ENCODE measurements around the gene ERBB2.

The ERBB2 gene

GRCh38 chr17:39672522-39673334 is 27.1 kb upstream of the ERBB2 start:
- H3K4me3 ChIP-seq (ENCODE audit: low read depth in 1 of 2, low read length in 2 of 2) = no peak overlapping the region
- H3K9me3 ChIP-seq (ENCODE audit: control insufficient read depth in 1 of 2, low read length in 2 of 2) = no peaks in the 10 kb centered on the region
- H3K27ac ChIP-seq (ENCODE audit: low read depth, low read length) = no peak overlapping the region
- no peaks in the 10 kb centered on the region for H3K36me3 ChIP-seq (ENCODE audit: control insufficient read depth in 1 of 2, insufficient read depth in 2 of 2, low read length in 2 of 2)
- peaks cover 50 to 59% of the 10 kb centered on the region in 2 donors for H3K4me1 ChIP-seq (ENCODE audit: control insufficient read depth in 1 of 2, insufficient read depth in 2 of 2, low read length in 2 of 2)
- H3K27me3 ChIP-seq (ENCODE audit: control insufficient read depth in 1 of 2, insufficient read depth in 2 of 2, low read length in 2 of 2) = peaks cover 7 to 15% of the 10 kb centered on the region in 2 donors
- H3K9ac ChIP-seq (ENCODE audit: low read depth in 1 of 2, low read length in 2 of 2) = no peak overlapping the region

GRCh38 chr17:39673335-39674081 is 26.4 kb upstream of the ERBB2 start:
- H3K9me3 ChIP-seq (ENCODE audit: control insufficient read depth in 1 of 2, low read length in 2 of 2) = no peaks in the 10 kb centered on the region
- H3K4me1 ChIP-seq (ENCODE audit: control insufficient read depth in 1 of 2, insufficient read depth in 2 of 2, low read length in 2 of 2) = peaks cover 57 to 64% of the 10 kb centered on the region in 2 donors
- H3K4me3 ChIP-seq (ENCODE audit: low read depth in 1 of 2, low read length in 2 of 2) = no peak overlapping the region
- H3K36me3 ChIP-seq (ENCODE audit: control insufficient read depth in 1 of 2, insufficient read depth in 2 of 2, low read length in 2 of 2) = no peaks in the 10 kb centered on the region
- peaks cover 7 to 15% of the 10 kb centered on the region in 2 donors for H3K27me3 ChIP-seq (ENCODE audit: control insufficient read depth in 1 of 2, insufficient read depth in 2 of 2, low read length in 2 of 2)
- H3K27ac ChIP-seq (ENCODE audit: low read depth, low read length) = no peak overlapping the region
- no peak overlapping the region for H3K9ac ChIP-seq (ENCODE audit: low read depth in 1 of 2, low read length in 2 of 2)

- Histone ChIP-seq H3K4me3 (ENCODE audit: low read depth in 1 of 2, low read length in 2 of 2) (no peak overlapping the region), H3K36me3 (ENCODE audit: control insufficient read depth in 1 of 2, insufficient read depth in 2 of 2, low read length in 2 of 2) (no peaks in the 10 kb centered on the region), H3K9me3 (ENCODE audit: control insufficient read depth in 1 of 2, low read length in 2 of 2) (no peaks in the 10 kb centered on the region), H3K27ac (ENCODE audit: low read depth, low read length) (peak overlapping the region; percentile 43), H3K27me3 (ENCODE audit: control insufficient read depth in 1 of 2, insufficient read depth in 2 of 2, low read length in 2 of 2) (peaks cover 7 to 15% of the 10 kb centered on the region in 2 donors), H3K4me1 (ENCODE audit: control insufficient read depth in 1 of 2, insufficient read depth in 2 of 2, low read length in 2 of 2) (peaks cover 64 to 68% of the 10 kb centered on the region in 2 donors), H3K9ac (ENCODE audit: low read depth in 1 of 2, low read length in 2 of 2) (no peak overlapping the region)
Measured at GRCh38 chr17:39674179-39674578, 25.7 kb upstream of the ERBB2 start.

GRCh38 chr17:39674702-39675389 is 25.0 kb upstream of the ERBB2 start:
- Histone ChIP-seq H3K9me3 (ENCODE audit: control insufficient read depth in 1 of 2, low read length in 2 of 2) (no peaks in the 10 kb centered on the region), H3K9ac (ENCODE audit: low read depth in 1 of 2, low read length in 2 of 2) (peak overlapping the region in 1 of 2 donors; percentile 33), H3K4me1 (ENCODE audit: control insufficient read depth in 1 of 2, insufficient read depth in 2 of 2, low read length in 2 of 2) (peaks cover 71 to 74% of the 10 kb centered on the region in 2 donors), H3K4me3 (ENCODE audit: low read depth in 1 of 2, low read length in 2 of 2) (no peak overlapping the region), H3K36me3 (ENCODE audit: control insufficient read depth in 1 of 2, insufficient read depth in 2 of 2, low read length in 2 of 2) (no peaks in the 10 kb centered on the region), H3K27ac (ENCODE audit: low read depth, low read length) (peak overlapping the region; percentile 43), H3K27me3 (ENCODE audit: control insufficient read depth in 1 of 2, insufficient read depth in 2 of 2, low read length in 2 of 2) (peaks cover 7 to 15% of the 10 kb centered on the region in 2 donors)

- peaks cover 7 to 15% of the 10 kb centered on the region in 2 donors for H3K27me3 ChIP-seq (ENCODE audit: control insufficient read depth in 1 of 2, insufficient read depth in 2 of 2, low read length in 2 of 2)
- H3K4me3 ChIP-seq (ENCODE audit: low read depth in 1 of 2, low read length in 2 of 2) = no peak overlapping the region
- peak overlapping the region; percentile 36 for H3K27ac ChIP-seq (ENCODE audit: low read depth, low read length)
- peaks cover 78 to 81% of the 10 kb centered on the region in 2 donors for H3K4me1 ChIP-seq (ENCODE audit: control insufficient read depth in 1 of 2, insufficient read depth in 2 of 2, low read length in 2 of 2)
- no peaks in the 10 kb centered on the region for H3K9me3 ChIP-seq (ENCODE audit: control insufficient read depth in 1 of 2, low read length in 2 of 2)
- H3K36me3 ChIP-seq (ENCODE audit: control insufficient read depth in 1 of 2, insufficient read depth in 2 of 2, low read length in 2 of 2) = no peaks in the 10 kb centered on the region
- H3K9ac ChIP-seq (ENCODE audit: low read depth in 1 of 2, low read length in 2 of 2) = peak overlapping the region; percentile 26 to 33
Measured at GRCh38 chr17:39675390-39676082, 24.3 kb upstream of the ERBB2 start.

- Histone ChIP-seq H3K9me3 (ENCODE audit: control insufficient read depth in 1 of 2, low read length in 2 of 2) (no peaks in the 10 kb centered on the region), H3K4me3 (ENCODE audit: low read depth in 1 of 2, low read length in 2 of 2) (no peak overlapping the region), H3K36me3 (ENCODE audit: control insufficient read depth in 1 of 2, insufficient read depth in 2 of 2, low read length in 2 of 2) (peaks cover 0 to 5% of the 10 kb centered on the region in 2 donors), H3K27ac (ENCODE audit: low read depth, low read length) (peak overlapping the region; percentile 36), H3K9ac (ENCODE audit: low read depth in 1 of 2, low read length in 2 of 2) (peak overlapping the region; percentile 26 to 33), H3K27me3 (ENCODE audit: control insufficient read depth in 1 of 2, insufficient read depth in 2 of 2, low read length in 2 of 2) (peaks cover 7 to 10% of the 10 kb centered on the region in 2 donors), H3K4me1 (ENCODE audit: control insufficient read depth in 1 of 2, insufficient read depth in 2 of 2, low read length in 2 of 2) (peaks cover 75 to 81% of the 10 kb centered on the region in 2 donors)
Measured at GRCh38 chr17:39676198-39676819, 23.6 kb upstream of the ERBB2 start.

- H3K4me3 ChIP-seq (ENCODE audit: low read depth in 1 of 2, low read length in 2 of 2) = no peak overlapping the region
- peaks cover 68 to 73% of the 10 kb centered on the region in 2 donors for H3K4me1 ChIP-seq (ENCODE audit: control insufficient read depth in 1 of 2, insufficient read depth in 2 of 2, low read length in 2 of 2)
- H3K36me3 ChIP-seq (ENCODE audit: control insufficient read depth in 1 of 2, insufficient read depth in 2 of 2, low read length in 2 of 2) = peaks cover 0 to 5% of the 10 kb centered on the region in 2 donors
- H3K27me3 ChIP-seq (ENCODE audit: control insufficient read depth in 1 of 2, insufficient read depth in 2 of 2, low read length in 2 of 2) = peaks cover 0 to 4% of the 10 kb centered on the region in 2 donors
- H3K9ac ChIP-seq (ENCODE audit: low read depth in 1 of 2, low read length in 2 of 2) = no peak overlapping the region
- H3K9me3 ChIP-seq (ENCODE audit: control insufficient read depth in 1 of 2, low read length in 2 of 2) = no peaks in the 10 kb centered on the region
- H3K27ac ChIP-seq (ENCODE audit: low read depth, low read length) = peak overlapping the region; percentile 76
Measured at GRCh38 chr17:39677072-39677471, 22.8 kb upstream of the ERBB2 start.

- H3K4me1 ChIP-seq (ENCODE audit: control insufficient read depth in 1 of 2, insufficient read depth in 2 of 2, low read length in 2 of 2) = peaks cover 63 to 67% of the 10 kb centered on the region in 2 donors
- H3K9me3 ChIP-seq (ENCODE audit: control insufficient read depth in 1 of 2, low read length in 2 of 2) = no peaks in the 10 kb centered on the region
- peaks cover 0 to 5% of the 10 kb centered on the region in 2 donors for H3K36me3 ChIP-seq (ENCODE audit: control insufficient read depth in 1 of 2, insufficient read depth in 2 of 2, low read length in 2 of 2)
- H3K27ac ChIP-seq (ENCODE audit: low read depth, low read length) = peak overlapping the region; percentile 76
- peak overlapping the region; percentile 36 to 43 for H3K9ac ChIP-seq (ENCODE audit: low read depth in 1 of 2, low read length in 2 of 2)
- no peaks in the 10 kb centered on the region for H3K27me3 ChIP-seq (ENCODE audit: control insufficient read depth in 1 of 2, insufficient read depth in 2 of 2, low read length in 2 of 2)
- peak overlapping the region in 1 of 2 donors; percentile 42 for H3K4me3 ChIP-seq (ENCODE audit: low read depth in 1 of 2, low read length in 2 of 2)
Measured at GRCh38 chr17:39677542-39678339, 22.1 kb upstream of the ERBB2 start.
